Trophoblast cell (in vitro differentiated cells and primary cell): ENCODE data around the gene FAH.

Experiments
- DNase-seq, 2 donors: peaks; one replicate each; pipeline ENCODE4 v3.0.0-alpha.2; 2016
- H2AFZ ChIP-seq: 2 replicates; pipeline ENCODE4 v1.6.1; 2013; ENCODE audit warnings: low read length, moderate library complexity, mild to moderate bottlenecking; ENCODE audit not compliant: insufficient read depth, poor library complexity
- H2AK5ac ChIP-seq: 2 replicates; pipeline ENCODE4 v1.6.1; 2013; ENCODE audit warnings: mild to moderate bottlenecking, low read length
- H2BK120ac ChIP-seq: 2 replicates; pipeline ENCODE4 v1.6.1; 2013; ENCODE audit warnings: low read length, mild to moderate bottlenecking, moderate library complexity; ENCODE audit not compliant: insufficient read depth, poor library complexity
- H2BK12ac ChIP-seq: 2 replicates; pipeline ENCODE4 v1.6.1; 2013; ENCODE audit warnings: mild to moderate bottlenecking, low read length, moderate library complexity
- H2BK5ac ChIP-seq: 2 replicates; pipeline ENCODE4 v1.6.1; 2013; ENCODE audit warnings: low read length, low read depth, moderate library complexity, mild to moderate bottlenecking; ENCODE audit not compliant: poor library complexity
- H3K14ac ChIP-seq: 2 replicates; pipeline ENCODE4 v1.6.1; 2013; ENCODE audit warnings: mild to moderate bottlenecking, low read length
- H3K18ac ChIP-seq: 2 replicates; pipeline ENCODE4 v1.6.1; 2013; ENCODE audit warnings: mild to moderate bottlenecking, low read length
- H3K23ac ChIP-seq: 2 replicates; pipeline ENCODE4 v1.6.1; 2013; ENCODE audit warnings: low read length
- H3K27ac ChIP-seq: 2 replicates; pipeline ENCODE4 v1.5.1; 2013; ENCODE audit warnings: low read depth, mild to moderate bottlenecking, inconsistent platforms, low read length, moderate library complexity
- H3K27me3 ChIP-seq: 2 replicates; pipeline ENCODE4 v1.6.1; 2013; ENCODE audit warnings: inconsistent platforms, mild to moderate bottlenecking, low read length, moderate library complexity; ENCODE audit not compliant: insufficient read depth
- H3K36me3 ChIP-seq, 2 experiments: 1 replicate in 1 of 2; 2 replicates in 1 of 2; pipeline ENCODE4 v1.6.1; 2013; ENCODE audit warnings: low read length in 2 of 2, mild to moderate bottlenecking in 2 of 2, moderate library complexity in 1 of 2; ENCODE audit not compliant: insufficient read depth in 2 of 2, control insufficient read depth in 1 of 2
- H3K4ac ChIP-seq: 2 replicates; pipeline ENCODE4 v1.6.1; 2013; ENCODE audit warnings: low read depth, mild to moderate bottlenecking, low read length, moderate library complexity
- H3K4me1 ChIP-seq, 2 experiments: 1 replicate in 1 of 2; 2 replicates in 1 of 2; pipeline ENCODE4 v1.6.1; 2013; ENCODE audit warnings: low read length in 2 of 2, mild to moderate bottlenecking in 2 of 2, moderate library complexity in 1 of 2; ENCODE audit not compliant: insufficient read depth in 2 of 2, control insufficient read depth in 1 of 2
- H3K4me2 ChIP-seq: 2 replicates; pipeline ENCODE4 v1.6.1; 2013; ENCODE audit warnings: inconsistent platforms, mild to moderate bottlenecking, low read length, moderate library complexity
- H3K4me3 ChIP-seq: 2 replicates; pipeline ENCODE4 v1.5.1; 2013; ENCODE audit warnings: mild to moderate bottlenecking, low read depth, low read length, inconsistent platforms
- H3K79me1 ChIP-seq: one replicate; pipeline ENCODE4 v1.6.1; 2013; ENCODE audit warnings: low read length
- H3K79me2 ChIP-seq: 2 replicates; pipeline ENCODE4 v1.6.1; 2013; ENCODE audit warnings: low read length, mild to moderate bottlenecking; ENCODE audit not compliant: control insufficient read depth, insufficient read depth, poor library complexity
- H3K9ac ChIP-seq: 2 replicates; pipeline ENCODE4 v1.6.1; 2013; ENCODE audit warnings: mild to moderate bottlenecking, low read length
- H3K9me3 ChIP-seq: 2 replicates; pipeline ENCODE4 v1.6.1; 2013; ENCODE audit warnings: low read depth, mild to moderate bottlenecking, control low read depth, inconsistent platforms, low read length; ENCODE audit not compliant: insufficient read depth
- H4K12ac ChIP-seq: 2 replicates; pipeline ENCODE4 v1.6.1; 2013; ENCODE audit warnings: low read depth, mild to moderate bottlenecking, low read length, moderate library complexity
- H4K8ac ChIP-seq: 2 replicates; pipeline ENCODE4 v1.6.1; 2013; ENCODE audit warnings: low read depth, mild to moderate bottlenecking, low read length, moderate library complexity
- H4K91ac ChIP-seq: one replicate; pipeline ENCODE4 v1.6.1; 2013; ENCODE audit warnings: low read depth, mild to moderate bottlenecking, low read length, moderate library complexity
- WGBS: extraction: QIAGEN DNeasy Blood & Tissue Kit; methylation state at CpG from one replicate; pipeline ENCODE4 v1.1.7; 2013; ENCODE audit warnings: missing lambda C conversion rate; ENCODE audit not compliant: insufficient read length, insufficient coverage; ENCODE audit errors: extremely low coverage; 5-methylcytosine and 5-hydroxymethylcytosine counted together

The FAH gene

GRCh38 chr15:80214910-80215309 is 62.1 kb downstream of the FAH start:
- Histone ChIP-seq H3K9ac (no peak overlapping the region), H4K91ac (no peak overlapping the region), H3K79me2 (no peaks in the 10 kb centered on the region), H3K23ac (no peak overlapping the region), H3K4me2 (no peak overlapping the region), H2BK5ac (no peak overlapping the region), H3K4ac (no peak overlapping the region), H2BK12ac (no peak overlapping the region), H2AK5ac (no peak overlapping the region), H4K12ac (no peak overlapping the region), H3K9me3 (no peaks in the 10 kb centered on the region), H3K27me3 (no peaks in the 10 kb centered on the region), H3K18ac (no peak overlapping the region), H3K36me3 (no peaks in the 10 kb centered on the region), H2AFZ (no peak overlapping the region), H3K14ac (no peak overlapping the region), H2BK120ac (no peak overlapping the region), H3K79me1 (no peaks in the 10 kb centered on the region), H3K4me1 (peaks cover 0 to 7% of the 10 kb centered on the region in 2 experiments), H4K8ac (no peak overlapping the region), H3K4me3 (no peak overlapping the region), H3K27ac (no peak overlapping the region)
- no peak for DNase-seq
- no CpG with 5 or more reads among the region's 2 CpGs for WGBS

- H4K12ac ChIP-seq = no peak overlapping the region
Measured at GRCh38 chr15:80216141-80216540, 63.3 kb downstream of the FAH start.

GRCh38 chr15:80216911-80217310 is 64.1 kb downstream of the FAH start:
- H2BK5ac ChIP-seq = no peak overlapping the region
- no peak overlapping the region for H3K4me2 ChIP-seq
- H3K4me1 ChIP-seq = no peaks in the 10 kb centered on the region
- WGBS = no CpG with 5 or more reads among the region's 1 CpG
- no peaks in the 10 kb centered on the region for H3K27me3 ChIP-seq
- H3K4me3 ChIP-seq = no peak overlapping the region
- H2BK12ac ChIP-seq = no peak overlapping the region
- H3K14ac ChIP-seq = no peak overlapping the region
- H3K23ac ChIP-seq = no peak overlapping the region
- no peak overlapping the region for H4K91ac ChIP-seq
- no peaks in the 10 kb centered on the region for H3K79me2 ChIP-seq
- H3K79me1 ChIP-seq = no peaks in the 10 kb centered on the region
- no peaks in the 10 kb centered on the region for H3K36me3 ChIP-seq
- no peak overlapping the region for H3K18ac ChIP-seq
- no peak overlapping the region for H3K27ac ChIP-seq
- H3K9ac ChIP-seq = no peak overlapping the region
- no peak overlapping the region for H2AFZ ChIP-seq
- H2BK120ac ChIP-seq = no peak overlapping the region
- H2AK5ac ChIP-seq = no peak overlapping the region
- H3K4ac ChIP-seq = no peak overlapping the region
- H4K12ac ChIP-seq = no peak overlapping the region
- H3K9me3 ChIP-seq = no peaks in the 10 kb centered on the region
- no peak for DNase-seq
- H4K8ac ChIP-seq = no peak overlapping the region

More at GRCh38 chr15:80216141-80216540, 63.3 kb downstream of the FAH start:
- H4K91ac ChIP-seq = no peak overlapping the region
- no peak overlapping the region for H2BK12ac ChIP-seq
- H3K9me3 ChIP-seq = no peaks in the 10 kb centered on the region
- H3K18ac ChIP-seq = no peak overlapping the region
- no peaks in the 10 kb centered on the region for H3K4me1 ChIP-seq
- H2AK5ac ChIP-seq = no peak overlapping the region
- no peak overlapping the region for H3K9ac ChIP-seq
- no peak overlapping the region for H3K23ac ChIP-seq
- H3K4me3 ChIP-seq = no peak overlapping the region
- H3K79me2 ChIP-seq = no peaks in the 10 kb centered on the region
- H3K27me3 ChIP-seq = no peaks in the 10 kb centered on the region
- H4K8ac ChIP-seq = no peak overlapping the region
- no peaks in the 10 kb centered on the region for H3K79me1 ChIP-seq
- H3K4ac ChIP-seq = no peak overlapping the region
- no peak overlapping the region for H2BK120ac ChIP-seq
- H3K4me2 ChIP-seq = no peak overlapping the region
- H3K27ac ChIP-seq = no peak overlapping the region
- H3K14ac ChIP-seq = no peak overlapping the region
- no peak overlapping the region for H2BK5ac ChIP-seq
- no peak for DNase-seq
- H3K36me3 ChIP-seq = no peaks in the 10 kb centered on the region
- WGBS = no CpG with 5 or more reads among the region's 5 CpGs
- H2AFZ ChIP-seq = no peak overlapping the region

- no peak overlapping the region for H4K12ac ChIP-seq
- no peaks in the 10 kb centered on the region for H3K36me3 ChIP-seq
- H3K23ac ChIP-seq = no peak overlapping the region
- no CpG with 5 or more reads among the region's 4 CpGs for WGBS
- H2BK12ac ChIP-seq = no peak overlapping the region
- no peak overlapping the region for H4K91ac ChIP-seq
- H3K79me1 ChIP-seq = no peaks in the 10 kb centered on the region
- H2BK120ac ChIP-seq = no peak overlapping the region
- no peak overlapping the region for H3K4me2 ChIP-seq
- no peak overlapping the region for H4K8ac ChIP-seq
- H3K4me1 ChIP-seq = no peaks in the 10 kb centered on the region
- H3K27ac ChIP-seq = no peak overlapping the region
- H3K79me2 ChIP-seq = no peaks in the 10 kb centered on the region
- no peaks in the 10 kb centered on the region for H3K9me3 ChIP-seq
- H3K9ac ChIP-seq = no peak overlapping the region
- no peak overlapping the region for H3K4ac ChIP-seq
- no peak overlapping the region for H2AK5ac ChIP-seq
- H3K27me3 ChIP-seq = no peaks in the 10 kb centered on the region
- no peak overlapping the region for H2AFZ ChIP-seq
- no peak overlapping the region for H3K14ac ChIP-seq
- DNase-seq = no peak
- no peak overlapping the region for H3K4me3 ChIP-seq
- no peak overlapping the region for H2BK5ac ChIP-seq
- no peak overlapping the region for H3K18ac ChIP-seq
Measured at GRCh38 chr15:80217327-80217900, 64.6 kb downstream of the FAH start.
